CD4-positive, alpha-beta memory T cell (primary cell): Measurements from ENCODE around the gene ATIC. TPM values are rescaled to one million over a fixed set of nuclear protein-coding genes. Genes with fewer than 3 reads are reported as not detected.

Source experiments
- CTCF ChIA-PET: fragments of 350-600 bp; sonication (Branson Sonifier 250); formaldehyde crosslinking; loops from one replicate; lab custom pipeline; 2021; ENCODE audit warnings: inconsistent platforms; ENCODE audit not compliant: partially characterized antibody; lab: Charles Lee
- POLR2A ChIA-PET: fragments of 350-600 bp; sonication (Branson Sonifier 250); formaldehyde crosslinking; loops from one replicate; lab custom pipeline; 2021; ENCODE audit not compliant: partially characterized antibody; lab: Charles Lee
- DNase-seq, 5 donors: peaks; one replicate each; pipeline versions ENCODE4 v3.0.0 to v3.0.0-alpha.2; 2020 to 2022; ENCODE audit warnings: mixed read lengths in 1 of 5
- H3K27ac ChIP-seq: one replicate; pipeline ENCODE4 v1.7.0; 2013; ENCODE audit warnings: low read depth, low read length
- H3K27me3 ChIP-seq: 2 replicates; pipeline ENCODE4 v1.7.0; 2013; ENCODE audit warnings: mild to moderate bottlenecking, low read length, moderate library complexity; ENCODE audit not compliant: insufficient read depth
- H3K36me3 ChIP-seq: 2 replicates; pipeline ENCODE4 v1.7.0; 2013; ENCODE audit warnings: mild to moderate bottlenecking, low read length, moderate library complexity; ENCODE audit not compliant: insufficient read depth
- H3K4me1 ChIP-seq: 2 replicates; pipeline ENCODE4 v1.7.0; 2013; ENCODE audit warnings: mild to moderate bottlenecking, low read length, moderate library complexity; ENCODE audit not compliant: insufficient read depth
- H3K4me3 ChIP-seq, 2 donors: one replicate each; pipeline ENCODE4 v1.7.0; 2013; ENCODE audit warnings: low read length in 2 of 2, mild to moderate bottlenecking in 1 of 2
- H3K9me3 ChIP-seq, 2 donors: one replicate each; pipeline ENCODE4 v1.7.0; 2013; ENCODE audit warnings: low read length in 2 of 2, control low read depth in 1 of 2; ENCODE audit not compliant: control insufficient read depth in 1 of 2
- H3K27ac Mint-ChIP-seq, 7 donors: one replicate each; pipeline ENCODE4 v1.8.0; 2020 to 2021; ENCODE audit warnings: mixed read lengths in 7 of 7, mild to moderate bottlenecking in 6 of 7, inconsistent platforms in 3 of 7, moderate library complexity in 3 of 7
- H3K27me3 Mint-ChIP-seq, 2 donors: one replicate each; pipeline ENCODE4 v1.8.0; 2020 to 2021; ENCODE audit warnings: mixed read lengths in 2 of 2
- H3K36me3 Mint-ChIP-seq, 2 donors: one replicate each; pipeline ENCODE4 v1.8.0; 2020 to 2021; ENCODE audit warnings: mixed read lengths in 2 of 2, inconsistent platforms in 1 of 2, mild to moderate bottlenecking in 1 of 2
- H3K4me1 Mint-ChIP-seq, 4 donors: one replicate each; pipeline ENCODE4 v1.8.0; 2020 to 2021; ENCODE audit warnings: mixed read lengths in 4 of 4, mild to moderate bottlenecking in 1 of 4
- H3K4me3 Mint-ChIP-seq, 8 donors: one replicate each; pipeline ENCODE4 v1.8.0; 2020 to 2021; ENCODE audit warnings: mixed read lengths in 8 of 8, mild to moderate bottlenecking in 7 of 8, moderate library complexity in 6 of 8, inconsistent platforms in 3 of 8
- H3K9me3 Mint-ChIP-seq, 8 donors: one replicate each; pipeline ENCODE4 v1.8.0; 2020 to 2021; ENCODE audit warnings: mixed read lengths in 8 of 8, mild to moderate bottlenecking in 5 of 8, inconsistent platforms in 3 of 8, moderate library complexity in 1 of 8
- intact Hi-C: fragments of 100-400 bp; cut with micrococcal nuclease; formaldehyde crosslinking; loops from one replicate; pipeline ENCODE4 v1.15.1; 2023
- polyA plus RNA-seq, 2 donors: library from polyadenylated mRNA; unstranded; fragments of 300-500 nt; fragmentation: Illumina TruSeq; gene quantifications; one replicate each; pipeline ENCODE4 v1.2.3, GENCODE V29; 2021
- total RNA-seq, 2 experiments: library from RNA; stranded (reverse); gene quantifications; one replicate each; pipeline ENCODE4 v1.2.3, GENCODE V29; 2021

Gene ATIC
- total and polyA plus RNA-seq, 4 experiments from 2014 or later, result 85.1 to 187 (median 125) TPM

DNA sequence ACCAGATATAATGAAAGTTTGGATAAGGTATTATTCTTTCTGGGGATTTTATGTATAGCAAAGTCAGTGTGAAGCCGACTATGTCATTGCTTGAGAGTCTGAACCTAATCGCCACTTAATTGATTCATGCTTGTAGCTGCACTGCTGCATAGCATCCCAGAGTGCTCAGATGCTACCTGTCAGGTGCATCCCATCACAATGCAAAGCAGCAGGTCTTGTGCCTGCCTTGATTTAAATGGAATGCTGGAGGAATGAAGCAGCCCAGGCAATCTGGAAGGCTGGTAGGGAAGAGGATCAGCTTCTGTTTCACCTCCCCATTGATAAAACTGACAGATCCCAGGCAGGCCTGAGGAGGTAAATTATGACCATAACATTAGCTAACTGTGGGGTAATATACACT, 40.4 kb upstream of the ATIC start:
- no peaks in the 10 kb centered on the region for H3K9me3 ChIP-seq
- H3K4me3 ChIP-seq, result no peak overlapping the region
- no peaks in the 10 kb centered on the region for H3K36me3 Mint-ChIP-seq
- intact Hi-C loops, result loop anchor here (2.0 to 5.0 kb wide), 2 partner anchors 39 to 651 kb away; no protein-coding TSS in a partner anchor
- H3K9me3 Mint-ChIP-seq, result no peaks in the 10 kb centered on the region
- ChIA-PET POLR2A (no interaction called here), CTCF (interaction anchor here (0.7 to 2.9 kb wide), 5 partner anchors 11 to 45 kb away, joined by 3 to 14 read pairs (median 3); partner anchors contain the start of gene ATIC)
- H3K27ac ChIP-seq, result no peak overlapping the region
- H3K27ac Mint-ChIP-seq, result no peak overlapping the region
- no peaks in the 10 kb centered on the region for H3K4me1 ChIP-seq
- H3K4me1 Mint-ChIP-seq, result peaks cover 0 to 2% (median under 1%) of the 10 kb centered on the region in 4 donors
- peaks cover 5 to 6% of the 10 kb centered on the region in 2 donors for H3K27me3 Mint-ChIP-seq
- no peaks in the 10 kb centered on the region for H3K36me3 ChIP-seq
- no peaks in the 10 kb centered on the region for H3K27me3 ChIP-seq
- H3K4me3 Mint-ChIP-seq, result no peak overlapping the region
- no peak for DNase-seq

DNA sequence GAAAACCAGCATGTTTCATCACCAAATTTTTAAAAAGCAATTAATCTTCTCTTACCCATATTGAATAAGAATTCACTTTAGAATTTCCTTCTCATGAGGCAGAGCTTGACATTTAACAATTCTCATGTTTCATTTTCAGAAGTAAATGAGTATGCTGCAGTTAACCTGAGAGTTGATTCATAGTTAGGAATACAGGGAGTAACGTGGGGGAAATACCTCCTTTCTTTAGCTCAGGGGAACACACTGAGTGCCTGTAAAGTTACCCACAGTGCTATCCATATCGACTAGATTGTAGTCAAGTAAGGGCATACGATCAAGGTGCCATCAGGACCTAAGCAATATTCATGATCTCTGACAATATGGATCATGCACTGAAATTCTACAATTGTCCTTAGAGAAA, 38.9 kb upstream of the ATIC start:
- peaks cover 5 to 6% of the 10 kb centered on the region in 2 donors for H3K27me3 Mint-ChIP-seq
- CTCF ChIA-PET, result no interaction called here
- Histone ChIP-seq H3K36me3 (no peaks in the 10 kb centered on the region), H3K27ac (no peak overlapping the region), H3K9me3 (no peaks in the 10 kb centered on the region), H3K4me3 (no peak overlapping the region), H3K27me3 (no peaks in the 10 kb centered on the region), H3K4me1 (no peaks in the 10 kb centered on the region)
- intact Hi-C loops, result loop anchor here (5.0 kb wide), 1 partner anchor 649 kb away; no protein-coding TSS in a partner anchor
- no peak overlapping the region for H3K4me3 Mint-ChIP-seq
- peaks cover 0 to 2% (median under 1%) of the 10 kb centered on the region in 4 donors for H3K4me1 Mint-ChIP-seq
- no peaks in the 10 kb centered on the region for H3K36me3 Mint-ChIP-seq
- no peaks in the 10 kb centered on the region for H3K9me3 Mint-ChIP-seq
- POLR2A ChIA-PET, result no interaction called here
- DNase-seq, result no peak
- no peak overlapping the region for H3K27ac Mint-ChIP-seq

DNA sequence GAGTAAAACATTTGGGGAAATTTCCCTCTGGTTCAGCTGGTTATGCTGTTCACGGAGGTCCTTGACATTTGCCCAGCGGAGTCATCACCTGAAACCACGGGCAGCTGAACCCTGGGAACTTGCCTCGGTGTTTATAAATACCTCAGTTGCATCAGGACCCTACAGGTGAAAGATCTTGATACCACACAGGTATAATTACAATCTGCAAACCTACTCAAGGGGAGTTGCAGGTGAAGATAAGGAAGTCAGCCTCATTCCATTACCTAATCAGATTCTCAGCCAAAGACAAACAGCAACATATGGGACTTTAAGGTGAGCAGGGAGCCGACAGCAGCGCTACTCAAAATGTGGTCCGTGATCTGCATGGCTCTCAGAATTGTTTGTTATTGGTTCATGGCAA, 37.0 kb upstream of the ATIC start:
- no peaks in the 10 kb centered on the region for H3K36me3 ChIP-seq
- Mint-ChIP-seq H3K27me3 (peaks cover 5% of the 10 kb centered on the region in 2 donors), H3K9me3 (no peaks in the 10 kb centered on the region), H3K36me3 (no peaks in the 10 kb centered on the region), H3K4me1 (peaks cover 0 to 2% (median under 1%) of the 10 kb centered on the region in 4 donors), H3K4me3 (no peak overlapping the region), H3K27ac (no peak overlapping the region)
- H3K9me3 ChIP-seq, result no peaks in the 10 kb centered on the region
- no peaks in the 10 kb centered on the region for H3K27me3 ChIP-seq
- no peaks in the 10 kb centered on the region for H3K4me1 ChIP-seq
- DNase-seq, result no peak
- intact Hi-C loops, result loop anchor here (5.0 kb wide), 1 partner anchor 647 kb away; no protein-coding TSS in a partner anchor
- H3K4me3 ChIP-seq, result no peak overlapping the region
- ChIA-PET CTCF (no interaction called here), POLR2A (no interaction called here)
- H3K27ac ChIP-seq, result no peak overlapping the region

DNA sequence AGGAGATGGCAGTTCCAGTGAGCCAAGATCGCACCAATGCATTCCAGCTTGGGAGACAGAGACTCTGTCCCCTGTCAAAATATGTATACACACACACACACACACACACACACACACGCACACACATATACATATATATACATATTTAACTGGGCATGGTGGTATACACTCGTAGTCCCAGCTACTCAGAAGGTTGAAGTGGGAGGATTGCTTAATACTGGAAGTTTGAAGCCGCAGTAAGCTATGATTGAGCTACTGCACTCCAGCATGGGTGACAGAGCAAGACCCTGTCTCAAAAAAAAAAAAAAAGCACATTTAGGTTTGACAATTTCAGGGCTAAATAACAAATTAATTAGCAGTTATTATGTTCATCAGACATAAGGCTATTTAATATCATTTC, 36.0 kb upstream of the ATIC start:
- Mint-ChIP-seq H3K27me3 (peaks cover 4 to 5% of the 10 kb centered on the region in 2 donors), H3K27ac (no peak overlapping the region), H3K36me3 (no peaks in the 10 kb centered on the region), H3K4me1 (no peaks in the 10 kb centered on the region), H3K4me3 (no peak overlapping the region), H3K9me3 (no peaks in the 10 kb centered on the region)
- intact Hi-C loops, result no loop called here
- no peak for DNase-seq
- no peaks in the 10 kb centered on the region for H3K9me3 ChIP-seq
- H3K4me3 ChIP-seq, result no peak overlapping the region
- H3K27ac ChIP-seq, result no peak overlapping the region
- no peaks in the 10 kb centered on the region for H3K27me3 ChIP-seq
- POLR2A ChIA-PET, result no interaction called here
- CTCF ChIA-PET, result no interaction called here
- no peaks in the 10 kb centered on the region for H3K36me3 ChIP-seq
- no peaks in the 10 kb centered on the region for H3K4me1 ChIP-seq

DNA sequence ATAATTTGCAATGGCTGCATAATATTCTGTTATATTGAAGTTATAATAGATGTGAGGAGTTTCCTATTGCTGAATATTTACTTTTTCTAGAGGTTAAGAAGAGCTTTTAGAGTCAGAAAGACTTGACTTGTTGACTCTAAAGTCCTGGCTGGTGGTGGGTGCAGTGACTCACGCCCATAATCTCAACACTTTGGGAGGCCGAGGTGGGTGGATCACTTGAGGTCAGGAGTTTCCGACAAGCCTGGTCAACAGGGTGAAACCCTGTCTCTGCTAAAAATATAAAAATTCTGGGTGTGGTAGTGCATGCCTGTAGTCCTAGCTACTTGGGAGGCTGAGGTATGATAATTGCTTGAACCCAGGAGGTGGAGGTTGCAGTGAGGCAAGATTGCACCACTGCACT, 33.9 kb upstream of the ATIC start:
- no peak for DNase-seq
- ChIA-PET CTCF (interaction anchor here (1.3 to 1.7 kb wide), 2 partner anchors 8 to 9 kb away, joined by 5 to 9 read pairs; no protein-coding TSS in a partner anchor), POLR2A (no interaction called here)
- H3K27ac Mint-ChIP-seq, result no peak overlapping the region
- Histone ChIP-seq H3K9me3 (no peaks in the 10 kb centered on the region), H3K27ac (no peak overlapping the region), H3K4me1 (no peaks in the 10 kb centered on the region), H3K27me3 (no peaks in the 10 kb centered on the region), H3K36me3 (no peaks in the 10 kb centered on the region), H3K4me3 (no peak overlapping the region)
- H3K27me3 Mint-ChIP-seq, result peaks cover 4 to 5% of the 10 kb centered on the region in 2 donors
- H3K9me3 Mint-ChIP-seq, result no peaks in the 10 kb centered on the region
- H3K4me3 Mint-ChIP-seq, result no peak overlapping the region
- H3K4me1 Mint-ChIP-seq, result no peaks in the 10 kb centered on the region
- intact Hi-C loops, result no loop called here
- H3K36me3 Mint-ChIP-seq, result no peaks in the 10 kb centered on the region

DNA sequence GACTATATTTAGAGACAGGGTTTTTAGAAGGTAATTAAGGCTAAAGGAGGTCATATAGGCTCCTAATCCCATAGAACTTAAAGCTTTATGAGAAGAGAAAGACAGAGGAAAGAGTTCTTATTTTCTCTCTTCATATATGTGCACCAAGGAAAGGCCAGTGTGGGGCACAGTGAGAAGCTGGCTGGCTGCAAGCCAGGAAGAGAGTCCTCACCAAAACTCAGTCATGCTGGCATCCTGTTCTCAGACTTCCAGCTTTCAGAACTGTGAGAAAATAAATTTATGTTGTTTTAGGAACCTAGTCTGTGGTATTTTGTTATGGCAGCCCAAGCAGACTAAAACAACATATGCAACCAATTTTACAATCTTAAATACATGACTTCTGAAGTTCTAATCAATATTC, 31.5 kb upstream of the ATIC start:
- H3K9me3 ChIP-seq, result no peaks in the 10 kb centered on the region
- Mint-ChIP-seq H3K9me3 (no peaks in the 10 kb centered on the region), H3K27me3 (peaks cover 5% of the 10 kb centered on the region in 2 donors), H3K36me3 (no peaks in the 10 kb centered on the region), H3K27ac (no peak overlapping the region), H3K4me1 (no peaks in the 10 kb centered on the region), H3K4me3 (no peak overlapping the region)
- H3K27me3 ChIP-seq, result no peaks in the 10 kb centered on the region
- H3K27ac ChIP-seq, result no peak overlapping the region
- no peak overlapping the region for H3K4me3 ChIP-seq
- ChIA-PET CTCF (interaction anchor here (1.0 kb wide), 1 partner anchor 11 kb away, joined by 4 read pairs; no protein-coding TSS in a partner anchor), POLR2A (no interaction called here)
- intact Hi-C loops, result no loop called here
- H3K4me1 ChIP-seq, result no peaks in the 10 kb centered on the region
- DNase-seq, result no peak
- no peaks in the 10 kb centered on the region for H3K36me3 ChIP-seq

DNA sequence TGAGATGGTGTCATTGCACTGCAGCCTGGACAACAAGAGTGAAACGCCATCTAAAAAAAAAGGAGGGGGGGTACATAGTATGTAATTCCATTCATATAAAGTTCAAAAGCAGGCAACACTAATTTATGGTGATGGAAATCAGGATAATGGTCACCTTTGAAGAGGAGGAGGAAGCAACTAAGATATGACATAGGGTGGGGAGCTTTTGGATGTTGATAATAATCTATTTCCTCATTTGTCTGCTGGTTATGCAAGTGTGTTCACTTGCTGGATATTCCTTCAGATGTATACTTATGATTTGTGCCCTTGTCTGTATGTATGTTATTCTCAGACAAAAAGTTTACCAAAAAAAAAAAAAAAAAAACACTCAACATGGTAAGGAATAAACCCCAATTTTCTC, 28.6 kb upstream of the ATIC start:
- no peak overlapping the region for H3K4me3 Mint-ChIP-seq
- Histone ChIP-seq H3K27me3 (no peaks in the 10 kb centered on the region), H3K27ac (no peak overlapping the region), H3K36me3 (no peaks in the 10 kb centered on the region), H3K4me1 (no peaks in the 10 kb centered on the region), H3K4me3 (no peak overlapping the region), H3K9me3 (no peaks in the 10 kb centered on the region)
- no peaks in the 10 kb centered on the region for H3K9me3 Mint-ChIP-seq
- intact Hi-C loops, result no loop called here
- DNase-seq, result no peak
- H3K27ac Mint-ChIP-seq, result peak overlapping the region in 1 of 7 donors; percentile 42
- H3K4me1 Mint-ChIP-seq, result no peaks in the 10 kb centered on the region
- no peaks in the 10 kb centered on the region for H3K36me3 Mint-ChIP-seq
- ChIA-PET CTCF (no interaction called here), POLR2A (no interaction called here)
- H3K27me3 Mint-ChIP-seq, result peaks cover 0 to 1% of the 10 kb centered on the region in 2 donors
